NCI-H2107 (cell line): ENCODE data around the gene UTF1.
"Not testable (repeated sequence)": the region's sequence is repeated elsewhere in the genome, so short reads cannot be mapped to it uniquely, and the experiment has no call there.

Experiments used
- DNase-seq: peaks from one replicate; lab custom pipeline; 2025; lab: John Stamatoyannopoulos, UW

The UTF1 gene

DNA sequence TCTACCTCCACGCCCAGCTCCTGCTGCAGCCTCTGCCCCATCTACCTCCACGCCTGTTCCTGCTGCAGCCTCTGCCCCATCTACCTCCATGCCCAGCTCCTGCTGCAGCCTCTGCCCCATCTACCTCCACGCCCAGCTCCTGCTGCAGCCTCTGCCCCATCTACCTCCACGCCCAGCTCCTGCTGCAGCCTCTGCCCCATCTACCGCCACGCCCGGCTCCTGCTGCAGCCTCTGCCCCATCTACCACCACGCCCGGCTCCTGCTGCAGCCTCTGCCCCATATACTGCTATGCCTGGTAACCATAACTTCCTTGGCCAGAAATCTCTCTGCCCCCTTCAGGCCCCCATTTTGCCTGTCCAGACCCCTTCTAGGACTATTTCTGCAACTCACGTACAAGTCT, 35.0 kb downstream of the UTF1 start:
- DNase-seq = not testable (repeated sequence)

DNA sequence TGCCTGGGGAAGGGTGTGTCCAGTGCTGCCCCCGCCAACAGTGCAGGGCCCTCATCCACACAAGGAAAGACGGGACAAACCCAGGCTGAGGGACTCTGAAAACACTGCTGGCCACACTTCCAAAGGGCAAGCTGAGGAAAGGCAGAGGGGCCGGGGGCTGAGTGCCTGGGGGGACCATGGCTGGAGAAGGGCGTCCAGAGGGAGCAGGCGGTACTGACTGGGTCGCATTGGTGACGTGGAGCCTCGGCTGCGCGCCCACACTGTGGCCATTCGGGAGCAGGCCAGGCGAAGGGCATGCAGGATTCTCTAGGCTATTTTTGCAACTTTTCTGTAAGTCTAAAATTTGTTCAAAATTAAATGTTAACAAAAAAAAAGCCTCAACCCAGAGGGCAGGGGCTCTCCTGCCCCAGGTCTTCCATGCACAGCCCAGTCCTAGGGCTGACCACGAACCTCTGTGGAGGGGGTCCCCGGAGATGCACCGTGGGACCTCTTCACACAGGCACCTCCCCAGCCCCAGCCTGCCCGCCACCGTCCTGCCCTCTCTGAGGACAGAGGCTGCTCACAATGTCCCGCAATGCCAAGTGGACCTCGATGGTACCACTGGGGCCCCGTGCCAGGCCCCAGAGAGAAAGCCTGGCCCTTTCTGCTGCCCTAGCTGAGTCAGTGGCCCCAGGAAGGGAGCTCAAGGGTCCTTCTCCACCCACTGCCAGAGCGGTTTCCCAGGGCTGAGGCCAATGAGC, 36.2 kb downstream of the UTF1 start:
- no peak for DNase-seq

DNA sequence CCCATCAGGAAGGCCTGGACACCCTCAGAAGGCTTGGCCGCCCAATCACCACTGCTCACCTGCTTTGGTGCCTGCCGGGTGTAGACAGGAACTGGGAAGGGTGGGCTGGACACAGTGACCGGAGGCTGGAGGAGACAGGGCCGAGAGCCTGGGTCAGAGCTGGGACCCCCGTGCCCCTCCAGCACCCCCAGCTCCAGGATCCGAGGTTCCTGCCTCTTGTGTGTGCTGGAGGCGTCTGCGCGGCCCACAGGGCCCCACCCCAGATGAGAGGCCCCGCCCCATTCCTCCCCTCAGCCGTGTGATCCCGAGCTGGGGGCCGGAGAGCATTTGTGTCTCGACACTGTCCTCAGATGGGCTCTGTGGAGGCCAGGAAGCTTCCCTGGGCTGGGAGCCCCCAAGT, 37.3 kb downstream of the UTF1 start:
- DNase-seq = no peak

DNA sequence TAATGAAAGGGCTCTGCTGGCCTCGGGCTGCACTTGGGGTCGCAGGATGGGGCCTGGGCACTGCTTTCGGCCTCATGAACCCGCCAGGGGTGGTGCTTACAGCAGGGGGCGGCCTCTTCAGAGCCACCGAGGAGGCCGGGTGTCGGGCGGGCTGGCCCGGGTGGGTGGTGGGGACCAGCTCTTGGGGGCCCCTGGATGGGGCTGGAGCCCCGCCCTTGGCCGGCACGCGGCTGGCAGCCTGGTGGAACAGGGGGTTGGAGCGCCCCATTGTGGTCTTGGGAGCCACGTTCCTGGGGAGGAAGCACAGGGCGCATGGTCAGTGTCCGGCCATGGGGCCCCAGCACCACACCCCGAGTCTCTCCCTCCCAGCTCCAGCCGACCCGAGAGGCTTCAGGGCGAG, 37.8 kb downstream of the UTF1 start:
- DNase-seq = no peak

DNA sequence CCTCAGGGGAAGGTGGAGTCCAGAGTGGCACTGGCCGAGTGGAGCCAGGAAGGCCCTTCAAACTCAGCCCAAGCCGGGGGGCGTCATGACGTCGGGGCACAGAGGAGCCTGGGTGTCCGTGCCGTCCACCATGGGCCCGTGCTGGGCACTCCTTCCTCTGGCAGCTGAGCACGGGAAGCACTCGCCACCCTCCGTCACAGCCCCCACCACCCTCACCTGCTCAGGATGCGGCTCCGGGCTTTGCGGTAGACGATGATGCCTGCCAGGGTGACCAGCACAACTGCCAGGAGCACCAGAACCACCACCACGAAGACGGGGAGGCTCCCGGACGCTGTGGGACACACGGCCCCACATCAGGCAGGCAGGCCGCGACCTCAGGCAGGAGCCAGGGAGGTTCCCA, 38.5 kb downstream of the UTF1 start:
- no peak for DNase-seq

DNA sequence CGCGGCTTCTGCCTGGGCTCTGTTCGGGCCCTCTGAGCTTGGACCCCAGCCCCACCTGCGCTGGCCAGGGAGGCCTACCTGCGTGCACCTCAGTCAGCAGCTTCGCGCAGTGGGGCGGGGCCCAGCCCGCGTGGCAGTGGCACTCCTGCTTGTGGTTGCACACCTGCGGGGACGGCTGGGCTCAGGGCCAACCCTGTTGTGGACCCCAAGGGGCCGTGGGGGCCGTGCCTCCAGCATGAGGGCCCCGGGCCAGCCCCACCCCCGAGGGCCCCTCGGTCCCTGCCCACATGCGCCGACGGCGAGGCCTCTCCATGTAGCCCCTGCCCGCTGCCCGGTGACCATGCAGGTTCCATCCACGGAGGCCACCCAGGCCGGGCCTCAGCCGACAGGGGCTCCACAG, 39.4 kb downstream of the UTF1 start:
- no peak for DNase-seq

DNA sequence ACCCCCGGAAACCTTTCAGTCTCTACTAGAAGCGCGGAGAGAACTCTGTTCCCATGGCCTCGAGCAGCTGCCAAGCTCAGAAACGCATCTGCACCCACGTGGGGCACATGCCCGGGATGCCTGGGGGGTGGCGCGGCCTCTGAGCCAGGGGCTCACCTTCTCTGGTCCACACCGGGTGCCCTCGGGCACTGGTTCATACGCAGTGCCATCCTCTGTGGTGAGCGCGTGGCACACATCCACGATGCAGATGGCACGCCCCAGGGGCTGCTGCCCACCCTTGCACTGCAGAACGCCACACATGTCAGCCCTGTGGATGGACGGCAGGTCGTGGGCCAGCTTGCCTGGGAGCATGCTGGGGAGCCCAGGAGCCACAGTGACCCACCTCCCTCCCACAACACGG, 40.2 kb downstream of the UTF1 start:
- DNase-seq = no peak

DNA sequence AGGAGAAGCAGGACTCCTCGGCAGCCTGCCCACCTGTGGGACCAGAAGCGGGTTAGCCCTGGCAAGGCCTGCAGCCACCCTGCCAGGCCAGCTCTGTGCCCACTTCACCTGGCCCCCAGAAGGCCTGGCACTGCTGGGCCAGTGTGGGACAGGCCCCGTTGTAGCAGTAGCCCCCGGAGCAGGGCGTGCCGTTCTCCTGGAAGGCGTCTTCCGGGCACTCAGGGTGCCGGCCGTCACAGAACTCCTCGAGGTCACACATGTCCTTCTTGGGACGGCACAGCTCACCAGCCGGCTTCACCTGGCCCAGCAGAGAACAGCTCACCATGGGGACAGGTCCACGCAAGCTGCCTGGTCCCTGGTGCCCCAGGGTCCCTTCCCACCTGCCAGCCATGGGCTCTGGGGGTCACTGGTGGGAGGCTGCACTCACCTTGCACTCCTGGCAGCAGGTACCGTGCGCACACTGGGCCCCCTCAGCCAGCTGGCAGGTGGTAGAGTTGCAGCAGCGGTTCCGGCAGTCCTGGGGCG, 40.8 kb downstream of the UTF1 start:
- DNase-seq = no peak

GRCh38 chr10:133271521-133272300, 41.7 kb downstream of the UTF1 start:
- DNase-seq = no peak

GRCh38 chr10:133272301-133272963, 42.4 kb downstream of the UTF1 start:
- DNase-seq = no peak

- DNase-seq = no peak
These were observed 43.0 kb downstream of the UTF1 start for GRCh38 chr10:133272964-133273420.

DNA sequence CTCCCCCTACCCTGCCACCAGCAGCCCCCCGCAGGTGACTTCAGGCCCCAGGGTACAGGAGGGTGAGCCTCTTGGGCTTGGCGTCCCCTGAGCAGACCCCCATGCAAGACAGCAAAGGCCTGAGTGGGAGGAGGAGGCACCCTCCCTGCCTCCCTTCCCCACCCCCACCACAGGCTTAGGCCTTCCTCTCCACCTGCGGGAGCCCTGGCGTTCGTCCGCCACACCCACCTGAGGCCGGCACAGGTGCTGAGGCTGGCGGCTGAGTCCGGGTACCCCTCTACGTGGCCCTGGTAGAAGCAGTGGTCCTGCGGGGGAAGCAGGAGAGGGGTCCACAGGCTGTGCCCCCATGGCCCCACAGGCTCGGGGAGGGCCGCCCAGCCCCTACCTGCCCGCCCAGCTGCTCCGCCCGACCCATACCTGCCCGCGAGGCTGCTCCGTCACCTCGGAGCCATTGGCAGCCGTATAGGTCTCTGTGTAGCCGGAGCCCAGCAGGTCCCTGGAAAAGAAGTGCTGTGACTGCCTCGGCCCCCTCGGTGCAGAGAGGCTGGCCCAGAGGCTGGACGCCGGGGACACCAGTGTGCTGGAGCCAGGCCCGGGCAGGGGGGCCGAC, 43.6 kb downstream of the UTF1 start:
- DNase-seq = no peak

DNA sequence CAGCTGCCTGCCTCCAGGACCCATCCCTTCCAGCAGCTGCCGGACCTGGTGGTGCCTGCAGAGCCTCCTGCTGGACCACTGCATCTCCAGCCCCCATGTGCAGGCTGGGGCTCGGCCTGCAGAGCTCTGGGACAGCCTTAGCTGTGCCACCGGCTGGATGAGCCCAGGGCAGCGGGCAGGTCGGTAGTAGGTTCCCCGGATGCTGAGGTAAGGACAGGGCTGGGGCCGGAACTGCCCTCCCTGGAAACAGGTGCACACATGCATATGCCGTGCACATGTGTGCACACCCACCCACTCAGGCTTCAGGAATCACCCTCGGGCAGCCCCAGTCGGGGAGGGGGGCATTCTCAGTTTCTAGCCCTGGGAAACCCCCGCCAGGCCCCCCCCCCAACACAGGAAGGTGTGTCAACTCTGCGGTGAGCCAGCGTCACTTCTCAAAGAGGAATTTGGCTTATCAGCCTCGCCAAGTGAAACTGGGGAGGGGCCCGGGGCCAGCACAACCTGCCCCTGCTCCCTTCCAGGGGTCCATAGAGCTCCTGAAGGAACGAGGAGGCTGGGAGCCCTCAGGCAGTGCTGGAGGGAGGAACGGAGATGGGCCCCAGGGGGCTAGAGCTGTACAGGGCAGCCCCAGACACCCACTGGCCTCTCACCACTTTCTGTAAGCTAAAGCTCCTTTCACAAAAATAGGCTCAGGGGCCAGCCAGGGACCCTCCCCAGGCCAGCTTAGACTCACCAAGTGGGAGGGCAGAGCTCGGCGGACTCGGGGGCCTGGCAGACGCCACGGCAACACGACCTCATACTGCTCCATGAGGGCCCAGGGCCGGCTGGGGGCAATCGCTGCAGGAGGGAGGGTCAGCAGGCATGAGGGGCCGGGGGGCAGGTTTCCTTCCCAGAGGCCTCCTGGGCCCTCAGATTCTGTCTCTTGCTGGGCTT, 45.0 kb downstream of the UTF1 start:
- no peak for DNase-seq

GRCh38 chr10:133275684-133276092, 45.7 kb downstream of the UTF1 start:
- DNase-seq = no peak

DNA sequence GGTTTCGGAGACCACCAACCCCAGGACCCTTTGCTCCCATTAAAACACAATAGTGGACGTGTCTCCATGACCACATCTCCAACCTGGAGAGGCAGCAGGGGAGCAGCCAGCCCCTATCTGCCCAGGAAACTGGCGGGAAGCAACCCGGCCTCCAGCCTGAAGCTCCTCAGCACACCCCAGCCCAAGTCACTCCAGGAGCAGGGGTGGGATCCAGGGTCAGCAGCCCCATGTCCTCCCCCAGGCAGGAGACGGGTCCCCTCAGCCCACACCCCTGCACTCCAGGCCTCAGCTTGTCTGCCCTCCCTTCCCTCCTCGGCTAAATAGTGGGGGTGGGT, 46.0 kb downstream of the UTF1 start:
- no peak for DNase-seq

DNA sequence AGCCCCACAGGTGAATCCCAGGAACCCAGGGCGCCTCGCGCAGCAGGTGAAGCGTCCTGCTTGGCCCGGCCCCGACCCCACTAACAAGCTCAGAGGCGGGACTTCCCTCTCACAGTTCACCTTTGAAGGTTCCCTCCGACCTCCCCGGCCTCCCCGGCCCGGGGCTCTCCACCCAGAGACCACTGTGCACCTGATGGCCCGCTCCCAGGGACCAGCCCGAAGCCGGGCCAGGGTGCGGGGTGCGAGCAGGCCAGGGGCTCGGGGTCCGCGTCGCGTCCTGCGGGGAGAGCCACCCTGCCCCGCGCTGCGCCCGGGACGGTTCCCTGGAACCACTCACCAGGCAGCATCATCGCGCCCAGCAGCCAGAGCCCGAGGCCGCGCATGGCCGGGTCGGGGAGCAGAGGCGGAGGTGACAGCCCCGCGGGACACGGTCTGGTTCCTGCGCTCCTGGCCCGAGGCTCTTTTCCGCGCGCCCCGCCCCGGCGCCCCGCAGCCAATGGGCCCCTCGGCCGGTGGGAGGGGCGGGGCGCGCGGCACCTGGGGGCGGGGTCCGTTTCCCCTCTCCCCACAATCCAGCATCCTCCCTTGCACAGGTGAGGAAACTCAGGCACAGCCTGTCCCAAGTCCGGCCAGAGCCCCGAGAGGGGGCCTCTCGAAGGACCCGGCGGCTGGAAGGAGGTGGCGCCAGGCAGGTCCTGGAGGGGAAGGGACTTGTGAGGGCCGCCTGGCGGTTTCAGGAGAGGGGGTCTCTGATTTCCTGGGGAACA, 46.6 kb downstream of the UTF1 start, which contains the start of gene ADAM8:
Gene ADAM8 (minus strand): TSS at position 434 of the 767 bp plus-strand sequence. CDS start 51 bp downstream, at position 383.
- DNase-seq = no peak

- no peak for DNase-seq
These were observed 47.4 kb downstream of the UTF1 start for GRCh38 chr10:133277277-133277992.

DNA sequence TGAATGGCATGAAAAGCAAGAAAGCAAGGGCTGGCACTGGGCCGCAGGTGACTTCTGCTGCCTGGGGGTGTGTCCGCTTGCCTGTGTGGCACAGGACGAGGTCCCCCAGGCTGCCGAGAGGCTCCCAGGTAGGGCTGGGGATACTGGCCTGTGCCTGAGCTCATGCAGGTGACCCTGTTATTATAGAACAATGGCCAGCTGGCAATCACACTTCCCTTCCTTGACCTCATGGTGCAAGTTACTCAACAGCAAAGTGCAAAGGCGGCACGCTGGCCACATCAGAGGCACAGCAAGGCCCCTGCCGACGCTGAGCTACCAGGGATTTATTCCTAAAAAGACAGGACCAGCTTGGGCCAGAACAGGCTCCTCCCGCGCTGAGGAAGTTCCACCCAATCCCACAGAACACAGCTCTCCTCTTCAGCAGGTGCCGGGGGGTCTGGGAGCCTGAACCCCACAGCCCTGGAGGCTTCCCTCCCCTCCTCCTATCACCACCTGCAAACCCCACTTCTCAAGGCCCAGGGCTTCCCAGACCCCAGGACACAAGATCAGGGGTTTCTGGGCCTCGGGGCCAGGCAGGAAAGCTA, 48.1 kb downstream of the UTF1 start:
- no peak for DNase-seq

GRCh38 chr10:133278577-133279265, 48.7 kb downstream of the UTF1 start:
- no peak for DNase-seq
